IMR-90 (cell line): ENCODE measurements around the gene ZBTB4.

ENCODE experiments used
- BHLHE40 ChIP-seq: fragments of 150-350 bp; IDR thresholded peaks from 2 replicates; pipeline ENCODE4 v1.6.1; 2016; ENCODE audit warnings: mild to moderate bottlenecking, low read depth, low read length
- CEBPB ChIP-seq: IDR thresholded peaks from 2 replicates; pipeline ENCODE4 v1.6.1; 2012; ENCODE audit warnings: low read depth, low read length, improper control_type of control experiment
- MAFK ChIP-seq: IDR thresholded peaks from 2 replicates; pipeline ENCODE4 v1.6.1; 2012; ENCODE audit warnings: low read depth, low read length, improper control_type of control experiment
- POLR2A ChIP-seq: IDR thresholded peaks from 2 replicates; pipeline ENCODE4 v1.6.1; 2012; ENCODE audit warnings: mild to moderate bottlenecking, low read depth, low read length
- RAD21 ChIP-seq: IDR thresholded peaks from 2 replicates; pipeline ENCODE4 v1.6.1; 2012; ENCODE audit warnings: low read length, improper control_type of control experiment
- SMC3 ChIP-seq: fragments of 150-350 bp; IDR thresholded peaks from 2 replicates; pipeline ENCODE4 v1.6.1; 2016; ENCODE audit warnings: low read depth, mild to moderate bottlenecking, antibody characterized with exemption, low read length, moderate library complexity
- TF ChIP-seq, protein P1 (sequence below): conservative IDR thresholded peaks from 2 replicates; pipeline ENCODE4 v1.5.1; 2012; ENCODE audit warnings: mild to moderate bottlenecking, low read depth, low read length, improper control_type of control experiment
- TF ChIP-seq, protein P2 (sequence below): fragments of 150-350 bp; IDR thresholded peaks from 2 replicates; pipeline ENCODE4 v1.6.1; 2017; ENCODE audit warnings: mild to moderate bottlenecking, antibody characterized with exemption, low read length, low read depth

DNA sequence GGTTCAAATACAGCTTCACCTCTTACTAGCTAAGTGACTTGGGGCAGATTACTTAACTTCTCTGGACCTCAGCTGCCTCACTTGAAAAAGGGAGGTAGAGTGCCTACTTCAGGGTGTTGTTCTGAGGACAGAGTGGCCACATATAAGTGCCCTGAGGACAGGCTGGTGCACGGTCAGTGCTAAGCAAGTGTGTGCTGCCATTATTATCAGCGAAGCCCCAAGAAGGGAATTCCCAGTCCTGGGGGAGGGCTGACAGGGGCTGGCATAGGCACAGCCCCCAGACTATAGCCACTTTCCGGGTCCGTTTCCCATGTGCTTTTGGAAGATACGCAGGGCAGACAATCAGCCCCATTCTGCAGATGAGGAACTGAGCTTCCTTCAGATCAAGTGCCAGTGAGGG is 2.5 kb downstream of the ZBTB4 start:
- TF ChIP-seq, protein P1, sequence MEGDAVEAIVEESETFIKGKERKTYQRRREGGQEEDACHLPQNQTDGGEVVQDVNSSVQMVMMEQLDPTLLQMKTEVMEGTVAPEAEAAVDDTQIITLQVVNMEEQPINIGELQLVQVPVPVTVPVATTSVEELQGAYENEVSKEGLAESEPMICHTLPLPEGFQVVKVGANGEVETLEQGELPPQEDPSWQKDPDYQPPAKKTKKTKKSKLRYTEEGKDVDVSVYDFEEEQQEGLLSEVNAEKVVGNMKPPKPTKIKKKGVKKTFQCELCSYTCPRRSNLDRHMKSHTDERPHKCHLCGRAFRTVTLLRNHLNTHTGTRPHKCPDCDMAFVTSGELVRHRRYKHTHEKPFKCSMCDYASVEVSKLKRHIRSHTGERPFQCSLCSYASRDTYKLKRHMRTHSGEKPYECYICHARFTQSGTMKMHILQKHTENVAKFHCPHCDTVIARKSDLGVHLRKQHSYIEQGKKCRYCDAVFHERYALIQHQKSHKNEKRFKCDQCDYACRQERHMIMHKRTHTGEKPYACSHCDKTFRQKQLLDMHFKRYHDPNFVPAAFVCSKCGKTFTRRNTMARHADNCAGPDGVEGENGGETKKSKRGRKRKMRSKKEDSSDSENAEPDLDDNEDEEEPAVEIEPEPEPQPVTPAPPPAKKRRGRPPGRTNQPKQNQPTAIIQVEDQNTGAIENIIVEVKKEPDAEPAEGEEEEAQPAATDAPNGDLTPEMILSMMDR = no peak
- no peak for TF ChIP-seq RAD21
- TF ChIP-seq SMC3 = no peak
- no peak for TF ChIP-seq POLR2A
- TF ChIP-seq, protein P2, sequence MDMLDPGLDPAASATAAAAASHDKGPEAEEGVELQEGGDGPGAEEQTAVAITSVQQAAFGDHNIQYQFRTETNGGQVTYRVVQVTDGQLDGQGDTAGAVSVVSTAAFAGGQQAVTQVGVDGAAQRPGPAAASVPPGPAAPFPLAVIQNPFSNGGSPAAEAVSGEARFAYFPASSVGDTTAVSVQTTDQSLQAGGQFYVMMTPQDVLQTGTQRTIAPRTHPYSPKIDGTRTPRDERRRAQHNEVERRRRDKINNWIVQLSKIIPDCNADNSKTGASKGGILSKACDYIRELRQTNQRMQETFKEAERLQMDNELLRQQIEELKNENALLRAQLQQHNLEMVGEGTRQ = no peak
- no peak for TF ChIP-seq CEBPB
- TF ChIP-seq MAFK = no peak
- no peak for TF ChIP-seq BHLHE40
